Keratinocyte (primary cell): Measurements from ENCODE around the gene LCOR. TPM values are rescaled to one million over a fixed set of nuclear protein-coding genes. Genes with fewer than 3 reads are reported as not detected.

ENCODE experiments used
- DNase-seq: peaks from one replicate; pipeline ENCODE4 v3.0.0-alpha.2; 2011; ENCODE audit warnings: low read depth, missing footprints, low spot score
- FAIRE-seq: peaks from 2 replicates; lab custom pipeline; 2011; peaks lifted over from hg19 to GRCh38; lab: Jason Lieb, UNC
- H2AFZ ChIP-seq: 2 replicates; pipeline ENCODE4 v1.6.0; 2012; ENCODE audit warnings: low read length, control low read depth, inconsistent platforms; ENCODE audit not compliant: control insufficient read depth
- H3K27ac ChIP-seq: 2 replicates; pipeline ENCODE4 v1.5.1; 2011; ENCODE audit warnings: low read length; ENCODE audit not compliant: control insufficient read depth, insufficient read depth
- H3K27me3 ChIP-seq: 3 replicates; pipeline ENCODE4 v1.6.0; 2011; ENCODE audit warnings: low read length; ENCODE audit not compliant: control insufficient read depth, insufficient read depth; ENCODE audit errors: extremely low read depth
- H3K36me3 ChIP-seq, 2 experiments: 2 replicates in 1 of 2; 3 replicates in 1 of 2; pipeline ENCODE4 v1.5.1; 2011; ENCODE audit warnings: low read length in 2 of 2, mild to moderate bottlenecking in 1 of 2; ENCODE audit not compliant: control insufficient read depth in 2 of 2, insufficient read depth in 2 of 2; ENCODE audit errors: extremely low read depth in 1 of 2
- H3K4me1 ChIP-seq: 3 replicates; pipeline ENCODE4 v1.5.1; 2011; ENCODE audit warnings: low read length; ENCODE audit not compliant: control insufficient read depth, insufficient read depth; ENCODE audit errors: extremely low read depth
- H3K4me2 ChIP-seq: 3 replicates; pipeline ENCODE4 v1.6.0; 2011; ENCODE audit warnings: low read depth, low read length; ENCODE audit not compliant: control insufficient read depth, insufficient read depth; ENCODE audit errors: extremely low read depth
- H3K4me3 ChIP-seq, 3 experiments: fragments of 200-600 bp in 1 of 3; sonication (generic) in 1 of 3; 2 replicates in 2 of 3; 3 replicates in 1 of 3; pipeline ENCODE4 v1.5.1; 2011 to 2016; ENCODE audit warnings: low read length in 3 of 3, mild to moderate bottlenecking in 3 of 3, control low read depth in 2 of 3, inconsistent platforms in 1 of 3, low read depth in 1 of 3, mixed read lengths in 1 of 3, mixed run types in 1 of 3, moderate library complexity in 1 of 3; ENCODE audit not compliant: control insufficient read depth in 2 of 3, insufficient read depth in 2 of 3; ENCODE audit errors: extremely low read depth in 1 of 3
- H3K79me2 ChIP-seq: 2 replicates; pipeline ENCODE4 v1.6.0; 2012; ENCODE audit warnings: low read length; ENCODE audit not compliant: control insufficient read depth, insufficient read depth
- H3K9ac ChIP-seq: 3 replicates; pipeline ENCODE4 v1.6.0; 2011; ENCODE audit warnings: low read length; ENCODE audit not compliant: control insufficient read depth, insufficient read depth; ENCODE audit errors: extremely low read depth
- H3K9me1 ChIP-seq: 3 replicates; pipeline ENCODE4 v1.6.0; 2011; ENCODE audit warnings: low read length; ENCODE audit not compliant: control insufficient read depth, insufficient read depth; ENCODE audit errors: extremely low read depth
- H3K9me3 ChIP-seq: 2 replicates; pipeline ENCODE4 v1.5.1; 2012; ENCODE audit warnings: low read depth, low read length; ENCODE audit not compliant: control insufficient read depth
- H4K20me1 ChIP-seq: 3 replicates; pipeline ENCODE4 v1.6.0; 2011; ENCODE audit warnings: low read length; ENCODE audit not compliant: control insufficient read depth, insufficient read depth; ENCODE audit errors: extremely low read depth
- EZH2 ChIP-seq: IDR thresholded peaks from one replicate; pipeline ENCODE4 v1.6.1; 2012; ENCODE audit warnings: inconsistent platforms, mild to moderate bottlenecking, low read length, moderate library complexity
- dilution Hi-C: fragments of 300-500 bp; cut with MboI; formaldehyde crosslinking; loops from one replicate; pipeline ENCODE4 v1.7.0; 2020; ENCODE audit warnings: low sequenced_read_pairs; ENCODE audit not compliant: extremely low pct_ligation_motif_present
- polyA plus RNA-seq, 5 experiments: library from polyadenylated mRNA; depleted of rRNA in 3 of 5; stranded (reverse) in 3 of 5; stranded (forward) in 1 of 5; unstranded in 1 of 5; fragments of >200 nt; gene quantifications; 1 replicate in 1 of 5; 2 replicates in 3 of 5; 3 replicates in 1 of 5; pipeline versions ENCODE4 v1.2.1 to v1.2.3, GENCODE V29; 2011 to 2012; ENCODE audit warnings: missing spikeins in 2 of 5, low read depth in 1 of 5, low replicate concordance in 1 of 5
- TF ChIP-seq, protein P1 (sequence below), 3 experiments: IDR thresholded peaks in 1 of 3; conservative IDR thresholded peaks in 1 of 3; optimal IDR thresholded peaks in 1 of 3; 2 replicates in 2 of 3; 3 replicates in 1 of 3; pipeline versions ENCODE3 to v1.5.1; 2011; ENCODE audit warnings: low read length in 3 of 3, mild to moderate bottlenecking in 3 of 3, moderate library complexity in 2 of 3, control low read depth in 1 of 3, inconsistent platforms in 1 of 3; ENCODE audit not compliant: insufficient read depth in 2 of 3; ENCODE audit errors: extremely low read depth in 1 of 3

The LCOR gene
- polyA plus RNA-seq, 1 donor (not counting 4 experiments of a cell fraction or from before 2014, with no cell fraction given): 11.4 TPM

DNA sequence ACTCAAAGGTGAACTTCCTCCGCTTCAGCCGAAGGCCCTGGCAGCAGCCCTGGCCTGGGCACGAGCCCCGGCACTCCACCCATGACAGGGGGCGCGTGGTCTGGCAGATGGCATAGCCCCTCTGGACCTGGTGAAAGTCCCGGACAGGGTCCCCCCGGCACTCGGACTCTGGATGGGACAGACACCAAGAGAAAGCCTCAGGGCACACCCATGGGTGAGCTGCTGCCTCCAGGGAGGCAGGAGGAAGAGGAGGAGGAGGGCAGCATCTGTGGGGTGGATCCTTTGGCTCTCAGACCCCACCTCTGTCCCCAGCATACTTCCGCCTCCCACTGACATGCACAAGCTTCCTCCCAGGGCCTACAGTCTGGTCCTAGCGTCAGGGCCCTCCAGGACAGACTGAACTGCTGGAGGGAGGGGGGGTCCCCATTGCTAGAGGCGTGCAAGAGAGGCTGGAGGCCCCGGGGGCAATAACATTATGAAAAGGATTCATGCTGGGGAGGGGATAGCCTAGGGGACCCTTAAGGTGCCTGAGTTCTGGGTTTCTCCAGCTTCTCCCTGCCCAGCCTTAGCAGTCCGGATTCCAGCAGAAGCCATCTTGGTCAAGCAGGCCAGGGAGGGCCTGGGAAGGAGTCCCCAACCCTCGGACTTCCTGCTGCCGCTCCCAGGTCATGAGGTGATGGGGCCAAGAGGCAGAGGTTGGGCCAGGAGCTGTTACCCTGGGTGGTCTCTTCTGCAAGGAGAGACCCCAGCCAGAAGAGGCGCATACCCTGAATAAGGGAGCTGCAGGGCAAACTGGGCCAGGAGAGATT, 169.3 kb downstream of the LCOR start:
- Histone ChIP-seq H2AFZ (no peak overlapping the region), H3K4me1 (no peaks in the 10 kb centered on the region), H4K20me1 (no peaks in the 10 kb centered on the region), H3K9me3 (no peaks in the 10 kb centered on the region), H3K9ac (no peak overlapping the region), H3K36me3 (no peaks in the 10 kb centered on the region), H3K4me3 (no peak overlapping the region), H3K9me1 (no peaks in the 10 kb centered on the region), H3K27me3 (no peaks in the 10 kb centered on the region), H3K27ac (no peak overlapping the region), H3K4me2 (no peak overlapping the region), H3K79me2 (no peaks in the 10 kb centered on the region)
- dilution Hi-C loops: no loop called here
- TF ChIP-seq, protein P1, sequence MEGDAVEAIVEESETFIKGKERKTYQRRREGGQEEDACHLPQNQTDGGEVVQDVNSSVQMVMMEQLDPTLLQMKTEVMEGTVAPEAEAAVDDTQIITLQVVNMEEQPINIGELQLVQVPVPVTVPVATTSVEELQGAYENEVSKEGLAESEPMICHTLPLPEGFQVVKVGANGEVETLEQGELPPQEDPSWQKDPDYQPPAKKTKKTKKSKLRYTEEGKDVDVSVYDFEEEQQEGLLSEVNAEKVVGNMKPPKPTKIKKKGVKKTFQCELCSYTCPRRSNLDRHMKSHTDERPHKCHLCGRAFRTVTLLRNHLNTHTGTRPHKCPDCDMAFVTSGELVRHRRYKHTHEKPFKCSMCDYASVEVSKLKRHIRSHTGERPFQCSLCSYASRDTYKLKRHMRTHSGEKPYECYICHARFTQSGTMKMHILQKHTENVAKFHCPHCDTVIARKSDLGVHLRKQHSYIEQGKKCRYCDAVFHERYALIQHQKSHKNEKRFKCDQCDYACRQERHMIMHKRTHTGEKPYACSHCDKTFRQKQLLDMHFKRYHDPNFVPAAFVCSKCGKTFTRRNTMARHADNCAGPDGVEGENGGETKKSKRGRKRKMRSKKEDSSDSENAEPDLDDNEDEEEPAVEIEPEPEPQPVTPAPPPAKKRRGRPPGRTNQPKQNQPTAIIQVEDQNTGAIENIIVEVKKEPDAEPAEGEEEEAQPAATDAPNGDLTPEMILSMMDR (optimal IDR thresholded peaks at IDR 0.05 in 1 of 3, IDR thresholded peaks at IDR 0.05 in 1 of 3, conservative IDR thresholded peaks at IDR 0.05 in 1 of 3; ENCODE audit: extremely low read depth in 1 of 3, insufficient read depth in 2 of 3, low read length in 3 of 3): no peak
- FAIRE-seq (no peak), DNase-seq (no peak)

DNA sequence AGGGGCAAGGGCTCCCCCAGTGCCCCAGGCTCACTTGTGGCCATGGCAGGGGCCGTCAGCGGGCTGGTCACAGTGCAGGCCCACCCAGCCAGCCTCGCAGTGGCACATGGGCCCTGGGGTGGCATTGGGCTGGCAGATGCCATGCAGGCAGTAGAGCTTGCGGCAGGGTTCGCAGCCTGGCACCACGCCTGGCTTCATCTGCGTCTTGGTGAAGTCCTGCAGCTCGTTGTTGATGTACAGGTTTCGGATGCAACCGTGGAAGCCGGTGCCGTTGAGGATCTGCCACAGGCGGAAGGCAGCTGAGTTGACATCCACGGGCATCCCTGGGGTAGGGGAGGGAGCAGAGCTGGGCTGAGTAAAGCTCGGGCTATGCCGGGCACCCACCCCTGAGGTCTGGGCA, 170.6 kb downstream of the LCOR start:
- H3K9me3 ChIP-seq: no peaks in the 10 kb centered on the region
- no peak overlapping the region for H3K4me2 ChIP-seq
- H2AFZ ChIP-seq: no peak overlapping the region
- H3K27me3 ChIP-seq: no peaks in the 10 kb centered on the region
- TF ChIP-seq, protein P1 (optimal IDR thresholded peaks at IDR 0.05 in 1 of 3, IDR thresholded peaks at IDR 0.05 in 1 of 3, conservative IDR thresholded peaks at IDR 0.05 in 1 of 3; ENCODE audit: extremely low read depth in 1 of 3, insufficient read depth in 2 of 3, low read length in 3 of 3): no peak
- no peak for TF ChIP-seq EZH2
- H3K4me3 ChIP-seq: no peak overlapping the region
- DNase-seq: no peak
- H3K79me2 ChIP-seq: no peaks in the 10 kb centered on the region
- H3K9ac ChIP-seq: no peak overlapping the region
- FAIRE-seq: no peak
- dilution Hi-C loops: no loop called here
- H3K4me1 ChIP-seq: no peaks in the 10 kb centered on the region
- H3K27ac ChIP-seq: no peak overlapping the region
- H3K9me1 ChIP-seq: no peaks in the 10 kb centered on the region
- H4K20me1 ChIP-seq: no peaks in the 10 kb centered on the region
- H3K36me3 ChIP-seq: no peaks in the 10 kb centered on the region
